ENCODE data around the gene CD248.
A peak's percentile ranks its signal among the peaks of the same experiment; 100 is the strongest.

- TF ChIP-seq POLR2AphosphoS5 (IDR thresholded peaks at IDR 0.05; ENCODE audit: low read depth, low read length) (no peak), CTCF (IDR thresholded peaks at IDR 0.05) (no peak), REST (IDR thresholded peaks at IDR 0.05; ENCODE audit: insufficient read depth in 1 of 2, low read depth in 2 of 2, low read length in 1 of 2) (peak; percentile 97 to 99)
Observed at GRCh38 chr11:66289548-66290329, 27.1 kb downstream of the CD248 start.

Measured in Panc1 (cell line).